SHP77 treated with DMSO at 0.1 percent for 48 hours (cell line): ENCODE measurements around the gene CKAP2L.

ENCODE experiments used
- DNase-seq: peaks from one replicate; lab custom pipeline; 2025; lab: John Stamatoyannopoulos, UW

CKAP2L gene

GRCh38 chr2:112764071-112765044 lies at the start of gene CKAP2L:
Gene CKAP2L (minus strand): TSS chr2:112764609. CDS start chr2:112764598, 11 bp downstream.
- DNase-seq: peak; percentile 92

- no peak for DNase-seq
Measured at GRCh38 chr2:112813280-112813966, 49.0 kb upstream of the CKAP2L start.

- no peak for DNase-seq
Measured at GRCh38 chr2:112812318-112813267, 48.2 kb upstream of the CKAP2L start.

- no peak for DNase-seq
Measured at GRCh38 chr2:112811841-112812306, 47.5 kb upstream of the CKAP2L start.

GRCh38 chr2:112811276-112811831 lies 46.9 kb upstream of the CKAP2L start:
- DNase-seq: no peak

- no peak for DNase-seq
Measured at GRCh38 chr2:112809112-112809511, 44.7 kb upstream of the CKAP2L start.

- no peak for DNase-seq
Measured at GRCh38 chr2:112807233-112807807, 42.9 kb upstream of the CKAP2L start.

GRCh38 chr2:112805542-112805941 lies 41.1 kb upstream of the CKAP2L start:
- no peak for DNase-seq

GRCh38 chr2:112803691-112804521 lies 39.5 kb upstream of the CKAP2L start:
- DNase-seq: no peak

GRCh38 chr2:112800881-112801583 lies 36.6 kb upstream of the CKAP2L start:
- DNase-seq: no peak

- DNase-seq: no peak
Measured at GRCh38 chr2:112798979-112799975, 34.9 kb upstream of the CKAP2L start.

- no peak for DNase-seq
Measured at GRCh38 chr2:112796486-112796885, 32.1 kb upstream of the CKAP2L start.

- DNase-seq: no peak
Measured at GRCh38 chr2:112795774-112796173, 31.4 kb upstream of the CKAP2L start.

- no peak for DNase-seq
Measured at GRCh38 chr2:112794841-112795240, 30.4 kb upstream of the CKAP2L start.

GRCh38 chr2:112794131-112794733 lies 29.8 kb upstream of the CKAP2L start:
- DNase-seq: no peak

- no peak for DNase-seq
Measured at GRCh38 chr2:112793449-112793978, 29.1 kb upstream of the CKAP2L start.

GRCh38 chr2:112792419-112792818 lies 28.0 kb upstream of the CKAP2L start:
- DNase-seq: no peak
